Activated naive CD4-positive, alpha-beta T cell treated with anti-CD3 and anti-CD28 coated beads, Interleukin-2, amount 10 ng/mL, durations not matched to agents 7 days and 5 days (primary cell): ENCODE results near the gene FMNL1.
"Not testable (repeated sequence)": the region's sequence is repeated elsewhere in the genome, so short reads cannot be mapped to it uniquely, and the experiment has no call there.

Source experiments
- CTCF ChIA-PET: fragments of 350-600 bp; sonication (Branson Sonifier 250); formaldehyde crosslinking; loops from one replicate; lab custom pipeline; 2021; ENCODE audit warnings: antibody characterized with exemption; lab: Charles Lee
- DNase-seq: peaks from one replicate; pipeline ENCODE4 v3.0.0-alpha.2; 2020
- H3K27ac Mint-ChIP-seq: one replicate; pipeline ENCODE4 v1.8.0; 2021; ENCODE audit warnings: mild to moderate bottlenecking, moderate library complexity, mixed read lengths
- H3K27me3 Mint-ChIP-seq: one replicate; pipeline ENCODE4 v1.8.0; 2021; ENCODE audit warnings: mild to moderate bottlenecking, mixed read lengths
- H3K36me3 Mint-ChIP-seq: one replicate; pipeline ENCODE4 v1.8.0; 2021; ENCODE audit warnings: mixed read lengths
- H3K4me1 Mint-ChIP-seq: one replicate; pipeline ENCODE4 v1.8.0; 2021; ENCODE audit warnings: mixed read lengths
- H3K4me3 Mint-ChIP-seq: one replicate; pipeline ENCODE4 v1.8.0; 2021; ENCODE audit warnings: mild to moderate bottlenecking, moderate library complexity, mixed read lengths
- H3K9me3 Mint-ChIP-seq: one replicate; pipeline ENCODE4 v1.8.0; 2021; ENCODE audit warnings: mixed read lengths

Gene FMNL1

DNA sequence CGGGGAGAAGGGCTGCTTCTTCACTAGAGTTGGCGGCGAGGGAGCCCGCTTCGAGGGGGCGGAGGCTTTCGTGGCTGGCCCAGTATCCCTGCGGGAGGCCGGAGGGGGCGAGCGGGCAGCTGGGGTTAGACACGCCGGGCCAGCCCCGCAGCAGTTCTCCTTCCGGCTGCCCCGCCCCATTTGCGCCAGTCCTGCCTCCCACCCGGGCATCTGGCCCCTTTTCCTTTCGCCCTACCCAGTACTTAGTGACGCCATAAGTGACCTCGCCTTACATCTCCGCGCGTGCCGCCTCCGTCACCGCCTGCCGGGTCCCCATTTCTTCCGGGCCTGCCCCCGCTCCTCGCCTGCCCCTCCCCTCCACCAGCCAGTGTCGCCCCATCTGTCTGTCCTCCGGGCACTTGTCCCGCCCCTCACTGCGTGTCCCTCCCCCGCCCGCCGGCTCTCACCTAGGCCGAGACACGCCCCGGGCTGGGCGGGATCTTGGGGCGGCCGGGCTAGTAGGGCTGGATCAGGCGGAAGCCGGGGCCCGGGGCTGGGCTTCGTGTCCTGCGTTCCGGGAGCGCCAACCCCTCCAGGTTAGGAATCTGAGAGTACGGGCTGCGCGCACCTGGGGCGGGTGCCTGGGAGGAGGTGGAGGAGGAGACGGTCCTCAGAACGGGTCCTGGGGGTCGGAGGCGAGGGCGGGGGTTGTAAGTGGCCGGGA lies 25.9 kb downstream of the FMNL1 start:
- H3K27ac Mint-ChIP-seq, result peak overlapping the region; percentile 93
- H3K4me3 Mint-ChIP-seq, result peak overlapping the region; percentile 87
- H3K36me3 Mint-ChIP-seq, result peaks cover 61% of the 10 kb centered on the region
- CTCF ChIA-PET, result interaction anchor here (0.9 to 5.0 kb wide), 11 partner anchors 12 to 147 kb away, joined by 3 to 30 read pairs (median 4); partner anchors contain the start of gene ACBD4
- H3K27me3 Mint-ChIP-seq, result peaks cover 5% of the 10 kb centered on the region
- peak; percentile 99 for DNase-seq
- peaks cover 68% of the 10 kb centered on the region for H3K4me1 Mint-ChIP-seq
- no peaks in the 10 kb centered on the region for H3K9me3 Mint-ChIP-seq

DNA sequence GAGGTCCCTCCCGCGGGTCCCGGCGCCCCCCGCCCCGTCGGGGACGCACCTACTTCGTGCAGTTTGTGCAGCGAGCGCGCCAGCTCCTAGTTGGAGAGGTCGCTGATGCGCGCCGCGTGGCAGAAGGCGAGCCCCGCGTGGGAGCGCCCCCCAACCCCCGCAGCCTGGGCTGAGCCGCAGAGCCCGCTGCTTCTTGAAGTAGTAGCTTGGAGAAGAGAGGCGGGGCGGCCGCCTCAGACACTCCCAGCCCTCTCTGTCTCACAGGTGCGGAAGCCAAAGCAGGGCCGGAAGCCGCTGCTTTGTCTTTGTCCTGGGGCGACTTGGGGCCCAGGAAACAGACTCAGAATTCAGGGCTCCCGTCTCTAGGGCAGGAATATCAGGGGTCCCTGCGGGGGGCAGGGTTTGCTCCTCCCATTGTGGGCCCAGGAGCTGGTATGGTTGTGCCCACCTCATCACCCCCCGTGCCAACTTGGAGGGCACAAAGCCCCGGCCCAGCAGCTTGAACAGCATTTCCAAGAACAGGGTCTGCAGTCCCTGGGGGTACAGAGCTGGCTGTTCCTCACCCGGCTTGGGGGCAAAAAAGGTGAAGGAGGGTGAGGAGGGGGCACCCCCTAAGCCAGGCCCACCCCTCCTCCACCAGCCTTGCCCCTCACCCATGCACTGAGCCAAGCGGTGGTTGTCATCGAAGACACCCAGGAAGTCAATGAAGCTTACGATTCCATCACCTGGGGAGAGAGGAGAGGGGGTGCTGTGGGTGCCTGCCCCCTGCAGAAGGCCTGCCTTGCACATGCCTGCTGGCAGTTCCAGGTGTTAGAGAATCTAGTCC lies 26.7 kb downstream of the FMNL1 start:
- peak; percentile 92 for DNase-seq
- peaks cover 66% of the 10 kb centered on the region for H3K4me1 Mint-ChIP-seq
- peak overlapping the region; percentile 87 for H3K4me3 Mint-ChIP-seq
- H3K9me3 Mint-ChIP-seq, result no peaks in the 10 kb centered on the region
- peaks cover 5% of the 10 kb centered on the region for H3K27me3 Mint-ChIP-seq
- H3K27ac Mint-ChIP-seq, result peak overlapping the region; percentile 93
- CTCF ChIA-PET, result interaction anchor here (0.5 to 5.0 kb wide), 12 partner anchors 11 to 147 kb away, joined by 3 to 30 read pairs (median 4); partner anchors contain the start of gene ACBD4
- H3K36me3 Mint-ChIP-seq, result peaks cover 56% of the 10 kb centered on the region

DNA sequence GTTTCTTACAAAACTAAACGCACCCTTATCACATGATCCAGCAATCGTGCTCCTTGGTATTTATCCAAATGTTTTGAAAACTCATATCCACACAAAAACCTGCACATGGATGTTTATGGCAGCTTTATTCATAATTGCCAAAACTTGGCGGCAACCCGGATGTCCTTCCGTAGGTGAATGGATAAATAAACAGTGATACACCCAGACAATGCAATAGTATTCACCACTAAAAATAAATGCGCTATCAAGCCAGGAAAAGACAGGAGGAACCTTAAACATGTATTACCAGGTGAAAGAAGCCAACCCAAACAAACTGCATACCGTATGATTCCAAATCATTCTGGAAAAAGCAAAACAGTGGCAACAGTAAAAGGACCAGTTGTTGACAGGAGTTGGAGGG lies 30.2 kb downstream of the FMNL1 start:
- CTCF ChIA-PET, result no interaction called here
- Mint-ChIP-seq H3K36me3 (peaks cover 30% of the 10 kb centered on the region), H3K27ac (no peak overlapping the region), H3K4me3 (no peak overlapping the region), H3K4me1 (peaks cover 51% of the 10 kb centered on the region), H3K9me3 (no peaks in the 10 kb centered on the region), H3K27me3 (peaks cover 5% of the 10 kb centered on the region)
- DNase-seq, result no peak

DNA sequence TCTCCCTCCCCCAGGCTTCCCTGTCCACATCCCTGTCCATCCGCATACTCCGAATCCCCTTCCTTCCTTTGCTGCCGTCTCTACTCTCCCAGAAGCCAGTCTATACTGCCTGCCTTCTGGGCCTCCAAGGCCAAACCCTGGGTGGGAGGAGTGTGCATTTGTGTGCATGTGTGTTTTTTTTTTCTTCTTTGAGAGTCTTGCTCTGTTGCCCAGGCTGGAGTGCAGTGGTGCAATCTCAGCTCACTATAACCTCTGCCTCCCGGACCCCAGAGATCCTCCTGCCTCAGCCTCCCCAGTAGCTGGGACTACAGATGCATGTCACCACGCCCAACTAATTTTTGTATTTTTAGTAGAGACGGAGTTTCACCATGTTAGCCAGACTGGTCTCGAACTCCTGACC lies 31.6 kb downstream of the FMNL1 start:
- CTCF ChIA-PET, result interaction anchor here (1.7 kb wide), 1 partner anchor 34 kb away, joined by 6 read pairs; no protein-coding TSS in a partner anchor
- not testable (repeated sequence) for H3K27ac Mint-ChIP-seq, DNase-seq, H3K4me3 Mint-ChIP-seq, H3K9me3 Mint-ChIP-seq, H3K27me3 Mint-ChIP-seq
- Mint-ChIP-seq H3K36me3 (peaks cover 25% of the 10 kb centered on the region), H3K4me1 (peaks cover 45% of the 10 kb centered on the region)

DNA sequence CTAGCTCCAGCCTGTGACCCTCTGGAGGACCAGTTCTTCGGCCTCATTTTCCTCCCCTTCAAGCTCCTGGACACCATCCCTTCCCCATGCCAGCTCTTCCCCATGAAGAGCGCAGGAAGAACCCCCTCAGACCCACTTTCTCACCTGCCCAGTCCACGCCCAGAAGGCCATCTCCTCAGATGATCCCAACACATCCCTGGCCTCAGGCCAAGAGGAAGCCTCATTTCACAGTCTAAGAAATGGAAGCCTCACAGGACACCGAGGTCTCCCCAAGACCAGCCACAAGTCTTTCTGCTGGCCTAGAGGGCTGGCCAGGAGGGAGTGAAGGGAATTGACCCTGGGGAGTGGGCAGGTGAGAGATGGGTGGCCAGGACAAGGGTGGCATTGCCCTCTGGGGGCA lies 32.2 kb downstream of the FMNL1 start:
- Mint-ChIP-seq H3K4me3 (no peak overlapping the region), H3K27ac (no peak overlapping the region), H3K9me3 (no peaks in the 10 kb centered on the region), H3K4me1 (peaks cover 38% of the 10 kb centered on the region), H3K27me3 (no peaks in the 10 kb centered on the region), H3K36me3 (peaks cover 21% of the 10 kb centered on the region)
- no peak for DNase-seq
- CTCF ChIA-PET, result interaction anchor here (0.7 to 1.7 kb wide), 2 partner anchors 35 to 131 kb away, joined by 3 to 6 read pairs; no protein-coding TSS in a partner anchor

DNA sequence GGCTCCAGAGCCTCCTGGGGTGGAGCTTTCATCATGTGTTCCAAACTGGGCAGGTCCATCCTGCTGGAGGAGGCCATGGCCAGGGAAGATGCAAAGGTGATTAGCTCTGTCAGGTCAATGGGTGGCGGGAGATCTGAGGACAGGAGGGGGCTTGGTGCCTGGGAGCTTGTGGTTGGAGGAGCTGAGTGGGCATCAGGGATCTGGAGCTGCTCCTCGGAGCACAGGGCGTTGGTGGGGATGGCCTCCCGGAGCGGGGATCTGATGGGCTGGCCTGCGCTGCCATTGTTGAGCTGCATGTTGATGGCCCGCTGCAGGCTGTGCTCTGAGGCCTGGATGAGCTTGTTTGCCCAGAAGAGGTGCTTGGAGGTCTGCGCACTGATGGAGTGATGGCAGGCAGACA lies 33.7 kb downstream of the FMNL1 start:
- DNase-seq, result no peak
- CTCF ChIA-PET, result interaction anchor here (1.0 to 2.5 kb wide), 8 partner anchors 9 to 130 kb away, joined by 3 to 9 read pairs (median 4); partner anchors contain the start of gene ACBD4
- Mint-ChIP-seq H3K4me1 (peaks cover 29% of the 10 kb centered on the region), H3K9me3 (no peaks in the 10 kb centered on the region), H3K4me3 (no peak overlapping the region), H3K27me3 (no peaks in the 10 kb centered on the region), H3K36me3 (peaks cover 15% of the 10 kb centered on the region), H3K27ac (no peak overlapping the region)

DNA sequence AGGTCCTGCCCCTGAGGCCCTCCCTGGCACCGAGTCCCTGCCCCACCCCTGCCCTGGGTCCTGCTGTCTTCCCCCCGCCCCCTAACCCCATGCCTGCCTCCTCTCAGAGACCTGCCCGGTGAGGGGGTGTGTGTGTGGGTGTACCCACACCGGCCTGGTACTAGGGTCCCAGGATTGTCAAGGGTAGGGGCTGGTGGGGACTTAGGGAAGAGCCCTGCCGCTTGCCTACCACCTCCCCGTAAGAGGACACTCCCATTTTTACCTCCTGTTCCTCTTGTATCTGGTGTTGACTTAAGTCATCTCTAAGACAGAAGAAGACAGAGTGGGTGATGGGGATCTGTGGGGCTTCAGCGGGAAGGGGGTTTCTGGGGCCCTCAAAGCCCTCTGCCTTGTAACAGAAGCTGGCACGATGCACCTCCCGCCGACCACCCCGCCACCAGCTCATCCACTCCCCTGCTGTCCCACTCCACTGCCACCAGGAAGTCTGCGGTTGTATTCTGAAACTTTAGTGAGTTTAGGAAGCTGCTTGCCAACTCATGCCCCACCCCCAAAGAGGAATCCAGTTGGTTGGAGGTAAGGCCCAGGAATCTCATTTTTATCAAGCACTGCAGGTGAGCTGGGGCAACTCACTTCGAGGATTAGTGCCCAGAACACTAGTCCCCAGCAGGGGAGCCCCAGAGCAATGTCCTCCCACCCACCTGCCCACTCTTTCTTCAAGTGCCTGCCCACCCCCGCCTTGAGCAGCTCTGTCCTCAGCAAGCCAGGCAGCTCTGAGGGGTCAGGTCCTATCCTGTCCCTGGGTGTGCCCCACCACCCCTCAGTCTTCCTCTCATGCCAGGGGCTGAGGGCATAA lies 34.7 kb downstream of the FMNL1 start:
- CTCF ChIA-PET, result interaction anchor here (1.0 to 2.5 kb wide), 8 partner anchors 8 to 129 kb away, joined by 3 to 9 read pairs (median 4); partner anchors contain the start of gene ACBD4
- H3K4me3 Mint-ChIP-seq, result no peak overlapping the region
- H3K27ac Mint-ChIP-seq, result no peak overlapping the region
- H3K27me3 Mint-ChIP-seq, result no peaks in the 10 kb centered on the region
- DNase-seq, result no peak
- H3K9me3 Mint-ChIP-seq, result no peaks in the 10 kb centered on the region
- peaks cover 8% of the 10 kb centered on the region for H3K36me3 Mint-ChIP-seq
- H3K4me1 Mint-ChIP-seq, result peaks cover 32% of the 10 kb centered on the region

DNA sequence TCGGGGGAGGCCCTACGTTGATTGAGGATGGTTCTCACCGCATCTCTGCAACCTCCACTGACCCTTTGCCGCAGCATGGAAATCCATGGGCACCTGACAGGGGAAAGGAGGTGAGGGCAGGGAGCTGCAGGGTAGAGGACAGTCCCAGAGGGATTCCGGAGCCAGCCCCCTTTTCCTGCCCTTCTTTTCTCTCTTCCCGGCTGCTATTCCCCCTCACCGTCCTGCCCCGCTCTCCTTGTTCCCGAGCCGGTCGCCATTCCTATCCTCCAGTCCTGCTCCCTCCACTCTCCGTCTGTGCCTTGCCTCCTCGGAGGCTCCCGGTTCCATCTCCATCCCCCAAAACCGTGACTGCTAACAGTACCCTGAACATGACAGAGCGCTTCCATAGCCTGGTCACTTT lies 35.4 kb downstream of the FMNL1 start:
- H3K9me3 Mint-ChIP-seq, result no peaks in the 10 kb centered on the region
- no peak overlapping the region for H3K27ac Mint-ChIP-seq
- no peaks in the 10 kb centered on the region for H3K27me3 Mint-ChIP-seq
- CTCF ChIA-PET, result interaction anchor here (0.6 to 2.5 kb wide), 3 partner anchors 13 to 102 kb away, joined by 3 to 7 read pairs (median 3); no protein-coding TSS in a partner anchor
- no peak for DNase-seq
- H3K36me3 Mint-ChIP-seq, result peaks cover 3% of the 10 kb centered on the region
- no peak overlapping the region for H3K4me3 Mint-ChIP-seq
- peaks cover 35% of the 10 kb centered on the region for H3K4me1 Mint-ChIP-seq

DNA sequence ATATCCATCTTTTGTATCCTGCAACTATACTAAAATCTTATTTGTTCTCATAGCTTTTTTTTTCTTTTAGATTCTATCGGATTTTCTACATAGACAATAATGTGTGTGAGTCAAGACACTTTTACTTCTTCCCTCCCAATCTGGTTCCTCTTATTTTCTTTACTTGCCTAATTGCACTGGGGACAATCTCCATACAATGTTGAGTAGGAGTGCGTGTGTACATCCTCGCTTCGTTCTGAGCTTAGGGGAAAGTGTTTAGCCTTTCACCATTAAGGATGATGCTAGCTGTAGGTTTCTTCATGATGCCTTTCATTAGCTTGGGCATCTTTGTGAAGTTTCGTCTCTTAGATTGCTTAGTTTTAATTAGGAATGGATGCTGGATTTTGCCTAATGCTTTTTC lies 37.3 kb downstream of the FMNL1 start:
- Mint-ChIP-seq H3K27ac (peak overlapping the region; percentile 19), H3K27me3 (no peaks in the 10 kb centered on the region), H3K4me3 (no peak overlapping the region), H3K36me3 (peaks cover 8% of the 10 kb centered on the region), H3K4me1 (peaks cover 37% of the 10 kb centered on the region), H3K9me3 (no peaks in the 10 kb centered on the region)
- CTCF ChIA-PET, result interaction anchor here (1.1 to 2.1 kb wide), 2 partner anchors 18 to 41 kb away, joined by 3 to 11 read pairs; no protein-coding TSS in a partner anchor
- DNase-seq, result no peak

DNA sequence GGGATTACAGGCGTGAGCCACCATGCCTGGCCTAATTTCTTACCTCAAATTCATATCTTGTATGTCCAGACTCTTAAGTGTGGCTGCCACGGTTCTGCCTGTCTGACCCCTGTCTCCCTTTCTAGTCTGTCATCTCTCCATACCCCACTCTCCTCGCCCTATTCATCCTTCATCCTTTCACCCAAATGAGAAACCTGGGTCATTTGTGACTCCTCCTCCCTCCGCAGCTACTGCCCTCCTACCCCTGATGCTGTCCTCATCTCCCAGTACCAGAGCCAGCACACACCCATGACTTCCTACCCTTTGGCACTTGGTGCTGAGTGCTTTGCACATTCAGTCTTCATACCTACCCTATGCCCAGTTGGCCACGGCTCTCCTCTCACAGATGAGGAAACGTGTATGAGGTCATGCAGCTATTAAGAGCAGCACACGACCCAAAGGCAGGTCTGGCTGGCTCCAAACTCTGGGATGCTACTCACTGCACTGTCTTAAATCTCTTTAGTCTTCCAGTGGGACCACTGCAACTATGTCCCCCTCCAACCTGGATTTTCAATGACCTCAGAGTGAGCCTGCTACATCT lies 38.6 kb downstream of the FMNL1 start:
- peaks cover 37% of the 10 kb centered on the region for H3K4me1 Mint-ChIP-seq
- peak overlapping the region; percentile 6 for H3K27ac Mint-ChIP-seq
- no peak overlapping the region for H3K4me3 Mint-ChIP-seq
- H3K27me3 Mint-ChIP-seq, result no peaks in the 10 kb centered on the region
- H3K36me3 Mint-ChIP-seq, result peaks cover 14% of the 10 kb centered on the region
- H3K9me3 Mint-ChIP-seq, result no peaks in the 10 kb centered on the region
- CTCF ChIA-PET, result interaction anchor here (1.2 to 2.1 kb wide), 2 partner anchors 17 to 41 kb away, joined by 3 to 11 read pairs; no protein-coding TSS in a partner anchor
- DNase-seq, result no peak

DNA sequence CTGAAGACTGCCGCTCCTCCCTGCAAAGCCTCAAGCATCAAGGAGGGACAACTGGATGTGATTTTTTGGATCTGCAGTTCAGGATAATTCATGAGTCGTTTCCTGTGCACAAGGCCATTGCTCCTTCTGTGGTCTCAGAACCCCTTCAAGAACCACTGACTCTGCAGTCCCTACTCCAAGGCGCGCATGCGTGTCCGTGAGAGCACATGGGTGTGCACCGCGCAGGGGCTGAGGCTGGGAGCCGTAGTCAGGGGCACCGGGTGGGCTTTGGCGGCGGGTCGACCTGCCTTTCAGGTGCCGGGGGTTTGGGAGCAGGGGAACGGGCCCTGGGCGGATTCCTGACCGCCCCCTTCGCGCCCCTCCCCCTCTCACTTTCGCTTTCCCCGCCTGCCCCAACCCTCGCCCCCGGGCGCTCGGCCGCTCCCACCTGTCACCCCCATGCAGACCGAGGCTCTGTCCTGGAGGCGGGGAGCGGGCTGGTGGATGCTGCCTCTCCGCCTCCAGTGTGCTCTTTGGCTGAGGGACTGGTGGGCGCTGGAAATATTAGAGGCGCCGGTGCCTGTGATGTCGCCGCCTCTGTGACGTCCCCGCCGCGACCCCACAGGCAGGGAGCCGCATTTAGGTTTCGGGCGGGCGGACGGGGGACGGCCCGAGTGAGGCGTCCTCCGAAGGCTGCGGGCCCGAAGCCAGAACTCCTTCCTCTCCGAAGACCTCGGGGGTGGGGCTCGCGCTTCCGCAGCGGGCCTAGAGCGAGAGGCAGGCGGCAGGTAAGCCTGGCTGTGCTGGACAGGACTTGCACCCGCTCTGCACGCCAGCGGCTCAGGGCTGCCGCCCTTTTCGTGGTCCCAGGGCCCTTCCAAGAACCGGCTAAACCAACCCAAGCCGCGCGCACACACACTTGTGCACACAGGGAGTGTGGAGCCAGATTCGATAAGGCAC lies 40.2 kb downstream of the FMNL1 start, which contains the start of gene SPATA32:
Gene SPATA32 (minus strand): TSS at position 518 of the 939 bp plus-strand sequence. CDS start 78 bp downstream, at position 440.
- H3K27ac Mint-ChIP-seq, result peak within 1 kb of the TSS; percentile 81
- H3K4me1 Mint-ChIP-seq, result peaks cover 29% of the 10 kb centered on the region
- DNase-seq, result peak; percentile 80
- no peaks in the 10 kb centered on the region for H3K27me3 Mint-ChIP-seq
- no peaks in the 10 kb centered on the region for H3K9me3 Mint-ChIP-seq
- CTCF ChIA-PET, result no interaction called here
- H3K4me3 Mint-ChIP-seq, result peak within 1 kb of the TSS; percentile 70
- H3K36me3 Mint-ChIP-seq, result peaks cover 19% of the 10 kb centered on the region
